Left lung (tissue), 10 donors: ENCODE results near the gene PRDM2. TPM values are rescaled to one million over a fixed set of nuclear protein-coding genes. Genes with fewer than 3 reads are reported as not detected.
A peak's percentile ranks its signal among the peaks of the same experiment; 100 is the strongest.

Source experiments
- ATAC-seq: fragments of 200-7000 bp; cut with Tn5 transposase; one replicate; pipeline ENCODE4 v1.9.1; 2020; ENCODE audit warnings: moderate library complexity
- DNase-seq, 4 donors: peaks; one replicate each; pipeline ENCODE4 v3.0.0-alpha.2; 2013 to 2020
- H3K27ac ChIP-seq, 2 donors: fragments of 200-600 bp; sonication (generic) in 1 of 2; one replicate each; pipeline versions ENCODE4 v1.5.0 to v1.8.0; 2020 to 2021
- H3K27me3 ChIP-seq, 2 donors: fragments of 200-600 bp; sonication (generic) in 1 of 2; one replicate each; pipeline versions ENCODE4 v1.5.0 to v1.8.0; 2020 to 2021
- H3K36me3 ChIP-seq, 2 donors: fragments of 200-600 bp; sonication (generic) in 1 of 2; one replicate each; pipeline versions ENCODE4 v1.5.0 to v1.8.0; 2020 to 2021
- H3K4me1 ChIP-seq, 2 donors: fragments of 200-600 bp; one replicate each; pipeline ENCODE4 v1.8.0; 2021
- H3K4me3 ChIP-seq, 2 donors: fragments of 200-600 bp; sonication (generic) in 1 of 2; one replicate each; pipeline versions ENCODE4 v1.5.0 to v1.8.0; 2020 to 2021; ENCODE audit warnings: mild to moderate bottlenecking in 1 of 2
- H3K9me3 ChIP-seq, 2 donors: fragments of 200-600 bp; sonication (generic) in 1 of 2; one replicate each; pipeline versions ENCODE4 v1.5.0 to v1.8.0; 2020 to 2021
- intact Hi-C, 2 donors: fragments of 100-400 bp; cut with DNase I; formaldehyde crosslinking; loops; one replicate each; pipeline versions ENCODE4 v1.11.2 to v1.14.2; 2022
- polyA plus RNA-seq, 6 donors: library from polyadenylated mRNA; unstranded; fragments of 120-200 nt; gene quantifications; one replicate each; pipeline ENCODE4 v1.2.1, GENCODE V29; 2013; ENCODE audit not compliant: insufficient read length in 6 of 6
- total RNA-seq, 2 donors: library from RNA; stranded (reverse); fragmentation: NEBNext Ultra II Directional; extraction: Animal tissue kit (Norgen Biotek cat#: 25700); gene quantifications; one replicate each; pipeline ENCODE4 v1.2.1, GENCODE V29; 2021
- TF ChIP-seq, protein P1 (sequence below), 2 donors: fragments of 200-600 bp; sonication (generic) in 1 of 2; IDR thresholded peaks; one replicate each; pipeline versions ENCODE4 v1.5.0 to v1.8.0; 2021; ENCODE audit warnings: antibody characterized with exemption in 2 of 2
- donor health status: DM: no; HTN: yes; CAD: no.
- donor health status: DM: no; HTN: no; CAD: no.

The PRDM2 gene
- total and polyA plus RNA-seq, 8 donors, result 39.6 to 51.7 (median 44.9) TPM

DNA sequence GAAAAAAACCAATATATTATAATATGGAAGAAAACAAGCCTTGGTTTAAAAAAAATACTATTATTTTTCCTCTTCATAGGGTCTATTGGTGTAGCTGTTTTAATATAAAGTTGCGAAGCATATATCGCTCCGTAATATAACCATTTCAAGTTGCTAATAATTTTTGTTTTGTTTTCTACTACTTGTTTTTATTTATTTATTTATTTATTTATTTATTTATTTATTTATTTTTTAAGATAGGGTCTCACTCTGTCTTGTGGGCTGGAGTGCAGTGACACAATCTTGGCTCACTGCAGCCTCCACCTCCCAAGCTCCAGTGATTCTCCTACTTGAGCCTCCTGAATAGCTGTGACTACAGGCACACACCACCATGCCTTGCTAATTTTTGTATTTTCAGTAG is 46.4 kb downstream of the PRDM2 start:
- H3K4me1 ChIP-seq, result peaks cover 3 to 19% of the 10 kb centered on the region in 2 donors
- ATAC-seq (no peak), DNase-seq (no peak)
- no peak overlapping the region for H3K27ac ChIP-seq
- peaks cover 0 to 7% of the 10 kb centered on the region in 2 donors for H3K36me3 ChIP-seq
- intact Hi-C loops, result no loop called here
- H3K4me3 ChIP-seq, result no peak overlapping the region
- no peaks in the 10 kb centered on the region for H3K27me3 ChIP-seq
- H3K9me3 ChIP-seq, result no peaks in the 10 kb centered on the region
- TF ChIP-seq, protein P1, sequence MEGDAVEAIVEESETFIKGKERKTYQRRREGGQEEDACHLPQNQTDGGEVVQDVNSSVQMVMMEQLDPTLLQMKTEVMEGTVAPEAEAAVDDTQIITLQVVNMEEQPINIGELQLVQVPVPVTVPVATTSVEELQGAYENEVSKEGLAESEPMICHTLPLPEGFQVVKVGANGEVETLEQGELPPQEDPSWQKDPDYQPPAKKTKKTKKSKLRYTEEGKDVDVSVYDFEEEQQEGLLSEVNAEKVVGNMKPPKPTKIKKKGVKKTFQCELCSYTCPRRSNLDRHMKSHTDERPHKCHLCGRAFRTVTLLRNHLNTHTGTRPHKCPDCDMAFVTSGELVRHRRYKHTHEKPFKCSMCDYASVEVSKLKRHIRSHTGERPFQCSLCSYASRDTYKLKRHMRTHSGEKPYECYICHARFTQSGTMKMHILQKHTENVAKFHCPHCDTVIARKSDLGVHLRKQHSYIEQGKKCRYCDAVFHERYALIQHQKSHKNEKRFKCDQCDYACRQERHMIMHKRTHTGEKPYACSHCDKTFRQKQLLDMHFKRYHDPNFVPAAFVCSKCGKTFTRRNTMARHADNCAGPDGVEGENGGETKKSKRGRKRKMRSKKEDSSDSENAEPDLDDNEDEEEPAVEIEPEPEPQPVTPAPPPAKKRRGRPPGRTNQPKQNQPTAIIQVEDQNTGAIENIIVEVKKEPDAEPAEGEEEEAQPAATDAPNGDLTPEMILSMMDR (IDR thresholded peaks at IDR 0.05), result no peak

DNA sequence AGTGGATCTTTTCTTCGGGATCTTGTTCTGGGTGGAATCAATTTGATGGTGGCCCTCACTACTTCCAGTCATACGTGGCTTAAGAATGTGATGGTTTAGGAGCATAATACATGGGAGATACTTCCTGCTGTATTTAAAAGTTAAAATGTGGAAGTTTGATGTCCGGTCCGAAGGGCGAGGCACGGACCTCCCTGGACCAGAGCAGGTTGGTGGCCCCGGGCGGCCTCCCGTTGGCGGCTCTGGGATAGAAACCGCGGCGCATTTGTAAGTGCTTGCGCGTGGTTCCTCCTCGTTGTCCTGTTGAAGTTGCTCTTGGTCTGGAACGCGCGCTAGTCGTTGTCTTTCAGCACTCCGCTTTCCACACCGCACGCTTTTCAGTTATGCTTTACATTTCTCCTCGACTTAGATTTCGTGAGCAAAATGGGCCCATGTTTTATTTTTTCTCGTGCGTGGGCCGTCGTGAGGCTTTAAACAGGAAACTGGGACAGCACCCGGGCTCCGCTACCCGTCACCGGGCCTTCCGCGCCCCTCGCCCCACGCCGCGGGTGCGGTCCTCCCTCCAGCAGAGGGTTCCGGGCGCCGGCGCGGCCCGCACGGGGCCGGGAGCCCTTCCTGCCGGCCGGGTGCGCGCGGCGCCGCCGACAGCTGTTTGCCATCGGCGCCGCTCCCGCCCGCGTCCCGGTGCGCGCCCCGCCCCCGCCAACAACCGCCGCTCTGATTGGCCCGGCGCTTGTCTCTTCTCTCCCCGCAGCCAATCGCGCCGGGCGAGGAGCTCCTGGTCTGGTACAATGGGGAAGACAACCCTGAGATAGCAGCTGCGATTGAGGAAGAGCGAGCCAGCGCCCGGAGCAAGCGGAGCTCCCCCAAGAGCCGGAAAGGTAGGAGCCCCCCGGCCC is 48.9 kb downstream of the PRDM2 start:
- DNase-seq (peak; percentile 93 to 99 (median 97)), ATAC-seq (peak; percentile 96)
- Histone ChIP-seq H3K4me1 (peaks cover 21 to 43% of the 10 kb centered on the region in 2 donors), H3K27ac (peak overlapping the region; percentile 96 to 97), H3K9me3 (no peaks in the 10 kb centered on the region), H3K4me3 (peak overlapping the region; percentile 70 to 82), H3K27me3 (no peaks in the 10 kb centered on the region), H3K36me3 (peaks cover 0 to 4% of the 10 kb centered on the region in 2 donors)
- TF ChIP-seq, protein P1 (IDR thresholded peaks at IDR 0.05), result no peak
- intact Hi-C loops, result no loop called here

DNA sequence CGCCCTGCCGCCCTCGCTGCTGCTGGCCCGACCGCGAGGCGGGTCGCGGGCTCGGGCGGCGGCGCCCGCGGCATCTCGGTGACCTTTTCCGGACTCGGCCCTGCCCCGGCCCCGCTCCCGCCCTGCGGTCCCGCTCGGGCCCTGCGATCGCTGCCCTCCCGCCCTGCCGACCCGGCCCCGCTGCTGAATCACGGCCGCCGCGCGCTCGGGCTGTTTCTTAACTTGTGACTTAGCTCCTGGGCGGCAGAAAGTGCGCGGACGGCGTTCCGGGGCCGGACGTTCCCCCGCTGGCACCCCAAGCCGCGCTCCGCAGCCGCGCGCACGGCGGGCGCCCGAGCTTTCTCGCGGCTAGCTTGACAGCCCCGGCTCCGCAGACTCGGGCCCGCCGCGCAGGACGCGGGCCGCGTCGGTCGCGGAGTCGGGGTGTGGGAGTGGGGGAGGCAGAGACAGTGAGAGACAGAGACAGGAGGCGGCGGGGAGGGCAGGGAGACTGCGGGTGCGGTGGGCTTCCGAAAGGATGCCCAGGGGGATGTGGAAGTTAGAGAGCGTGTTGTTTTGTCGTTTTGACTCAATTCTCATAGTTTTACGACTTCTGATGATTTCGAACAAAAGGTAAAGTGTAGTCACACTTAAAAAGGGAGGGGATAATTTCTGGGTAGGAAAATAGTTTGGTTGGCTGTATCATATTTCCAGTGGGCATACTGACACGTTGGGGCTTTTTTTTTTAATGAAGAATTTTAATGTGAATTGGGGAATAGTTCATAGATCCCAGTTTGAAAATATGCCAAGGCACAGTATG is 49.8 kb downstream of the PRDM2 start:
- Histone ChIP-seq H3K27me3 (no peaks in the 10 kb centered on the region), H3K4me3 (peak overlapping the region; percentile 70 to 82), H3K4me1 (peaks cover 22 to 52% of the 10 kb centered on the region in 2 donors), H3K36me3 (peaks cover 0 to 10% of the 10 kb centered on the region in 2 donors), H3K27ac (peak overlapping the region; percentile 96 to 97), H3K9me3 (no peaks in the 10 kb centered on the region)
- DNase-seq, result peak; percentile 50 to 95 (median 64)
- intact Hi-C loops, result no loop called here
- TF ChIP-seq, protein P1 (IDR thresholded peaks at IDR 0.05), result no peak
- peak; percentile 37 for ATAC-seq

DNA sequence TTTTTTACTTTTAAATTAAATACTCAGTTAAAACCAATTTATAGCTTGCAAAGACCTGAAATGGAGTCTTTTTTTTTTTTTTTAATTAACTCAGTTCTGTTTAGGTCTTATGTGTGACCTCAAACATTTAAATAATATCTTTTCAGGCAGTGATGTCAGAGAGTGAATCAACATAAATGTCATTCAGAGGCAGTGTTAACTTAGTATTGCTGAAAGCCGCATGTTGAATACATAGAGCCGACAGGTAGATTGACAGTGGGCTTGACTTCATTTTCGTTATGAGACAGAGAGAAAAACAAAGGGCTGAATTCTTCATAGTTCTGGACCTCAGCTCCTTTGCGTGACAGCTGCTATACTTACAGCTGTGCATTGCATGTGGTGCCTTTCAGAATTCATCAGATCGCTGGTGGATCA is 51.5 kb downstream of the PRDM2 start:
- Histone ChIP-seq H3K27me3 (no peaks in the 10 kb centered on the region), H3K36me3 (peaks cover 0 to 10% of the 10 kb centered on the region in 2 donors), H3K9me3 (no peaks in the 10 kb centered on the region), H3K4me3 (no peak overlapping the region), H3K4me1 (peaks cover 23 to 68% of the 10 kb centered on the region in 2 donors), H3K27ac (no peak overlapping the region)
- TF ChIP-seq, protein P1 (IDR thresholded peaks at IDR 0.05), result no peak
- DNase-seq, result no peak
- ATAC-seq, result no peak
- intact Hi-C loops, result no loop called here

DNA sequence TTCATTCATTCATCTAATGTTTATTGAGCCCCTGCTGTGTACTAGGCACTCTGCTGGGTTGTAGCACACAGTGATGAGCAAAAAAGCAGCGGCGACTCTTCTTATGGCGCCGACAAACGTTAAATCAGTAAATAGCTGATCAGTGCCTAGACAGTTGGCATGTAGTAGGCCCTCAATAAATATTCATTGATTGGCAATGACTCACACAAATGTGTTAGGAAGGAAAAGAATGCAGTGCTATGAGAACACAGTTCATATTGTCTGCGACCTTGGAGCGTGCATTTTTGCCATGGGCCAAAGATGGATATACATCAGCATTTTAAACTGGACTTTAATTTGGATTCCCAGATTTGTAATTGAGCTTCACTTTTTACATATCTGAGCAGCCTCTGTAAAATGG is 52.0 kb downstream of the PRDM2 start:
- intact Hi-C loops, result no loop called here
- Histone ChIP-seq H3K4me1 (peaks cover 28 to 73% of the 10 kb centered on the region in 2 donors), H3K27ac (no peak overlapping the region), H3K9me3 (no peaks in the 10 kb centered on the region), H3K36me3 (peaks cover 0 to 10% of the 10 kb centered on the region in 2 donors), H3K4me3 (no peak overlapping the region), H3K27me3 (no peaks in the 10 kb centered on the region)
- TF ChIP-seq, protein P1 (IDR thresholded peaks at IDR 0.05), result no peak
- no peak for DNase-seq
- no peak for ATAC-seq
